Activated CD4-positive, alpha-beta T cell treated with anti-CD3 and anti-CD28 coated beads for 1 hour (primary cell): ENCODE data around the gene CCDC40.
"Not testable (repeated sequence)": the region's sequence is repeated elsewhere in the genome, so short reads cannot be mapped to it uniquely, and the experiment has no call there.

Experiments
- DNase-seq: peaks from one replicate; pipeline ENCODE4 v3.0.0-alpha.2; 2020

The CCDC40 gene

GRCh38 chr17:80086081-80086480, 49.6 kb downstream of the CCDC40 start:
- no peak for DNase-seq

- no peak for DNase-seq
Measured at GRCh38 chr17:80086616-80087015, 50.2 kb downstream of the CCDC40 start.

- DNase-seq = no peak
Measured at GRCh38 chr17:80087346-80088265, 51.2 kb downstream of the CCDC40 start.

GRCh38 chr17:80089762-80090161, 53.3 kb downstream of the CCDC40 start:
- DNase-seq = no peak

- DNase-seq = not testable (repeated sequence)
Measured at GRCh38 chr17:80090164-80090563, 53.7 kb downstream of the CCDC40 start.

GRCh38 chr17:80091376-80091775, 54.9 kb downstream of the CCDC40 start:
- no peak for DNase-seq

GRCh38 chr17:80092959-80093358, 56.5 kb downstream of the CCDC40 start:
- DNase-seq = no peak

GRCh38 chr17:80095038-80095843, 58.8 kb downstream of the CCDC40 start:
- DNase-seq = no peak

- DNase-seq = no peak
Measured at GRCh38 chr17:80095844-80096475, 59.5 kb downstream of the CCDC40 start.

GRCh38 chr17:80096561-80097021, 60.1 kb downstream of the CCDC40 start:
- no peak for DNase-seq

- DNase-seq = no peak
Measured at GRCh38 chr17:80097127-80097621, 60.7 kb downstream of the CCDC40 start.

GRCh38 chr17:80097844-80098691, 61.6 kb downstream of the CCDC40 start:
- no peak for DNase-seq

- DNase-seq = no peak
Measured at GRCh38 chr17:80099291-80100034, 63.0 kb downstream of the CCDC40 start.

GRCh38 chr17:80100035-80100323, 63.5 kb downstream of the CCDC40 start:
- DNase-seq = no peak

GRCh38 chr17:80101011-80101945, 64.8 kb downstream of the CCDC40 start, which contains the start of gene GAA:
TSS of gene GAA (plus strand) at chr17:80101581. CDS start at chr17:80104587, 3,006 bp downstream.
- peak; percentile 82 for DNase-seq

GRCh38 chr17:80101946-80102663, 65.7 kb downstream of the CCDC40 start:
- no peak for DNase-seq

GRCh38 chr17:80102664-80103448, 66.4 kb downstream of the CCDC40 start:
- DNase-seq = no peak

GRCh38 chr17:80103449-80104085, 67.1 kb downstream of the CCDC40 start:
- no peak for DNase-seq
